Activated CD4-positive, alpha-beta T cell treated with anti-CD3 and anti-CD28 coated beads, Interleukin-2, amount 50 U/mL, for 16 hours (primary cell): ENCODE results near the gene SYNJ2.

Experiments
- DNase-seq: peaks from one replicate; pipeline ENCODE4 v3.0.0-alpha.2; 2020

SYNJ2 gene

GRCh38 chr6:158086504-158087223, 105.0 kb downstream of the SYNJ2 start:
- no peak for DNase-seq

- DNase-seq: no peak
These were observed 105.7 kb downstream of the SYNJ2 start for GRCh38 chr6:158087224-158087867.

- DNase-seq: no peak
These were observed 111.1 kb downstream of the SYNJ2 start for GRCh38 chr6:158092806-158093205.

GRCh38 chr6:158095031-158095430, 113.4 kb downstream of the SYNJ2 start:
- no peak for DNase-seq

- no peak for DNase-seq
These were observed 114.0 kb downstream of the SYNJ2 start for GRCh38 chr6:158095671-158096070.

GRCh38 chr6:158103228-158103627, 121.6 kb downstream of the SYNJ2 start:
- DNase-seq: no peak

GRCh38 chr6:158104696-158105095, 123.0 kb downstream of the SYNJ2 start:
- DNase-seq: no peak

GRCh38 chr6:158109748-158110147, 128.1 kb downstream of the SYNJ2 start:
- DNase-seq: no peak

- DNase-seq: no peak
These were observed 129.3 kb downstream of the SYNJ2 start for GRCh38 chr6:158110986-158111385.

- no peak for DNase-seq
These were observed 130.3 kb downstream of the SYNJ2 start for GRCh38 chr6:158111987-158112386.

GRCh38 chr6:158113802-158114201, 132.1 kb downstream of the SYNJ2 start:
- no peak for DNase-seq

- DNase-seq: no peak
These were observed 133.4 kb downstream of the SYNJ2 start for GRCh38 chr6:158115102-158115501.

GRCh38 chr6:158115508-158115907, 133.8 kb downstream of the SYNJ2 start:
- no peak for DNase-seq

- DNase-seq: no peak
These were observed 137.2 kb downstream of the SYNJ2 start for GRCh38 chr6:158118886-158119285.

- no peak for DNase-seq
These were observed 139.7 kb downstream of the SYNJ2 start for GRCh38 chr6:158121335-158121734.

- DNase-seq: no peak
These were observed 140.4 kb downstream of the SYNJ2 start for GRCh38 chr6:158122048-158122447.

GRCh38 chr6:158124288-158124687, 142.6 kb downstream of the SYNJ2 start:
- no peak for DNase-seq

GRCh38 chr6:158125271-158125670, 143.6 kb downstream of the SYNJ2 start:
- no peak for DNase-seq

GRCh38 chr6:158131926-158132325, 150.3 kb downstream of the SYNJ2 start:
- DNase-seq: peak; percentile 34

GRCh38 chr6:158142789-158143188, 161.1 kb downstream of the SYNJ2 start:
- DNase-seq: no peak

GRCh38 chr6:158143700-158144099, 162.0 kb downstream of the SYNJ2 start:
- peak; percentile 33 for DNase-seq
